ENCODE results near the gene GRID2. TPM values are rescaled to one million over a fixed set of nuclear protein-coding genes. Genes with fewer than 3 reads are reported as not detected.

Gene GRID2
- total RNA-seq, 1 experiment from 2014 or later, result not detected

GRCh38 chr4:92714640-92715039 is 410.9 kb downstream of the GRID2 start:
- no peak for DNase-seq (ENCODE audit: low spot score)

GRCh38 chr4:92733231-92733630 is 429.5 kb downstream of the GRID2 start:
- DNase-seq (ENCODE audit: low spot score), result no peak

GRCh38 chr4:92735025-92735665 is 431.4 kb downstream of the GRID2 start:
- no peak for DNase-seq (ENCODE audit: low spot score)

GRCh38 chr4:92760433-92760832 is 456.7 kb downstream of the GRID2 start:
- DNase-seq (ENCODE audit: low spot score), result no peak

GRCh38 chr4:92776080-92776479 is 472.3 kb downstream of the GRID2 start:
- DNase-seq (ENCODE audit: low spot score), result no peak

GRCh38 chr4:92789741-92790140 is 486.0 kb downstream of the GRID2 start:
- DNase-seq (ENCODE audit: low spot score), result no peak

GRCh38 chr4:92791871-92792440 is 488.2 kb downstream of the GRID2 start:
- DNase-seq (ENCODE audit: low spot score), result no peak

- no peak for DNase-seq (ENCODE audit: low spot score)
These were observed 505.6 kb downstream of the GRID2 start for GRCh38 chr4:92809381-92809780.

GRCh38 chr4:92812652-92813051 is 508.9 kb downstream of the GRID2 start:
- DNase-seq (ENCODE audit: low spot score), result no peak

GRCh38 chr4:92814677-92815076 is 510.9 kb downstream of the GRID2 start:
- DNase-seq (ENCODE audit: low spot score), result no peak

- DNase-seq (ENCODE audit: low spot score), result no peak
These were observed 521.5 kb downstream of the GRID2 start for GRCh38 chr4:92825256-92825655.

GRCh38 chr4:92825791-92826190 is 522.0 kb downstream of the GRID2 start:
- DNase-seq (ENCODE audit: low spot score), result no peak

- DNase-seq (ENCODE audit: low spot score), result no peak
These were observed 527.0 kb downstream of the GRID2 start for GRCh38 chr4:92830771-92831170.

GRCh38 chr4:92840880-92841279 is 537.1 kb downstream of the GRID2 start:
- no peak for DNase-seq (ENCODE audit: low spot score)

GRCh38 chr4:92843784-92844183 is 540.0 kb downstream of the GRID2 start:
- DNase-seq (ENCODE audit: low spot score), result no peak

GRCh38 chr4:92847026-92847425 is 543.3 kb downstream of the GRID2 start:
- no peak for DNase-seq (ENCODE audit: low spot score)

GRCh38 chr4:92862509-92862908 is 558.7 kb downstream of the GRID2 start:
- DNase-seq (ENCODE audit: low spot score), result no peak

- no peak for DNase-seq (ENCODE audit: low spot score)
These were observed 560.3 kb downstream of the GRID2 start for GRCh38 chr4:92864096-92864495.

GRCh38 chr4:92872604-92873003 is 568.8 kb downstream of the GRID2 start:
- DNase-seq (ENCODE audit: low spot score), result no peak

- no peak for DNase-seq (ENCODE audit: low spot score)
These were observed 581.9 kb downstream of the GRID2 start for GRCh38 chr4:92885632-92886031.

- no peak for DNase-seq (ENCODE audit: low spot score)
These were observed 648.7 kb downstream of the GRID2 start for GRCh38 chr4:92952426-92952825.

- DNase-seq (ENCODE audit: low spot score), result no peak
These were observed 649.1 kb downstream of the GRID2 start for GRCh38 chr4:92952897-92953296.

GRCh38 chr4:92953462-92953861 is 649.7 kb downstream of the GRID2 start:
- no peak for DNase-seq (ENCODE audit: low spot score)

GRCh38 chr4:92961881-92962280 is 658.1 kb downstream of the GRID2 start:
- DNase-seq (ENCODE audit: low spot score), result no peak
